Measurements from ENCODE around the gene TFR2. TPM values are rescaled to one million over a fixed set of nuclear protein-coding genes. Genes with fewer than 3 reads are reported as not detected.

TFR2 gene
- total and polyA plus RNA-seq, 2 of the 4 experiments (the other 2 are of a cell fraction), result 0.18 to 0.50 TPM

- Histone ChIP-seq H3K36me3 (ENCODE audit: control insufficient read depth, insufficient read depth, low read length) (peaks cover 91% of the 10 kb centered on the region), H3K27ac (ENCODE audit: insufficient read depth, low read length) (no peak overlapping the region), H3K56ac (ENCODE audit: extremely low read depth, insufficient read depth, low read length) (no peak overlapping the region), H3K18ac (ENCODE audit: low read depth, low read length) (no peak overlapping the region), H2AK5ac (ENCODE audit: low read depth, low read length) (no peak overlapping the region), H3K9ac (ENCODE audit: low read depth, low read length) (no peak overlapping the region), H3K4ac (ENCODE audit: low read depth, low read length) (no peak overlapping the region), H4K8ac (ENCODE audit: low read depth in 2 of 2, low read length in 2 of 2) (no peak overlapping the region), H2BK20ac (ENCODE audit: low read depth, low read length) (no peak overlapping the region), H4K20me1 (ENCODE audit: insufficient read depth, low read length) (peaks cover 44% of the 10 kb centered on the region), H2AK9ac (replicated peaks; ENCODE audit: low read depth, low read length, poor library complexity) (peak overlapping the region; percentile 86), H3K27me3 (ENCODE audit: control insufficient read depth, insufficient read depth, low read length) (no peaks in the 10 kb centered on the region), H3K9me3 (ENCODE audit: control insufficient read depth, insufficient read depth, low read length) (no peaks in the 10 kb centered on the region), H2AFZ (replicated peaks; ENCODE audit: low read length, poor library complexity) (no peak overlapping the region), H2BK120ac (ENCODE audit: low read depth, low read length) (no peak overlapping the region), H2BK15ac (ENCODE audit: low read depth, low read length) (no peak overlapping the region), H3K14ac (replicated peaks; ENCODE audit: low read depth, low read length) (no peak overlapping the region), H2BK5ac (ENCODE audit: low read depth, low read length, poor library complexity, severe bottlenecking) (no peak overlapping the region), H4K91ac (ENCODE audit: insufficient read depth, low read depth, low read length) (no peak overlapping the region), H4K5ac (ENCODE audit: low read depth, low read length) (no peak overlapping the region), H3K9me1 (ENCODE audit: insufficient read depth, low read length) (no peaks in the 10 kb centered on the region), H3K79me1 (ENCODE audit: low read depth in 1 of 2, low read length in 2 of 2) (peaks cover 11 to 41% of the 10 kb centered on the region in 2 experiments), H3K4me2 (ENCODE audit: low read depth, low read length) (no peak overlapping the region), H3K4me1 (ENCODE audit: control insufficient read depth, insufficient read depth, low read length) (peaks cover 5% of the 10 kb centered on the region), H3K23ac (ENCODE audit: low read depth, low read length) (no peak overlapping the region), H3K4me3 (ENCODE audit: insufficient read depth, low read depth, low read length) (no peak overlapping the region)
- ChIA-PET CTCF (no interaction called here), POLR2A (ENCODE audit: unreplicated experiment) (no interaction called here)
- no peak for TF ChIP-seq NFE2L2 (IDR thresholded peaks at IDR 0.05; ENCODE audit: low read depth, low read length)
- no peak for TF ChIP-seq RFX5 (IDR thresholded peaks at IDR 0.05; ENCODE audit: low read depth, low read length)
- TF ChIP-seq BHLHE40 (IDR thresholded peaks at IDR 0.05; ENCODE audit: low read depth, low read length), result no peak
- TF ChIP-seq POLR2A (IDR thresholded peaks at IDR 0.05; ENCODE audit: low read depth, low read length), result no peak
- no peak for TF ChIP-seq RAD21 (IDR thresholded peaks at IDR 0.05; ENCODE audit: low read length)
- 83% methylated on average over 10 of the region's 29 CpGs; no CpG with 5 or more reads in 1 of the 2 experiments for WGBS, 2 experiments (ENCODE audit: extremely low coverage in 2 of 2, insufficient read length in 1 of 2)
- no peak for DNase-seq
- dilution Hi-C loops (cut with HindIII; ENCODE audit: low sequenced_read_pairs, unreplicated experiment) (no loop called here), in situ Hi-C loops (cut with MboI; ENCODE audit: low sequenced_read_pairs) (no loop called here), intact Hi-C loops (cut with micrococcal nuclease) (no loop called here)
- ATAC-seq (ENCODE audit: low read depth), result no peak
- BruUV-seq (replicated peaks), result no TSS peak
These were observed 40.3 kb upstream of the TFR2 start for GRCh38 chr7:100681491-100682227.

All from IMR-90 (cell line).